GM18520 (cell line): ENCODE measurements around the gene FEM1C.

Source experiments
- ATAC-seq: cut with Tn5 transposase; IDR thresholded peaks from one replicate; pipeline ENCODE4 v1.9.1; 2021; ENCODE audit not compliant: unreplicated experiment

Gene FEM1C

GRCh38 chr5:115544436-115545350 is at the start of gene FEM1C:
TSS of gene FEM1C (minus strand) at chr5:115544775. CDS start at chr5:115543493, 1,282 bp downstream.
- ATAC-seq = peak; percentile 96

GRCh38 chr5:115589043-115589442 is 44.5 kb upstream of the FEM1C start:
- ATAC-seq = no peak

- no peak for ATAC-seq
Measured at GRCh38 chr5:115588640-115589039, 44.1 kb upstream of the FEM1C start.

- ATAC-seq = no peak
Measured at GRCh38 chr5:115586525-115587146, 42.1 kb upstream of the FEM1C start.

- no peak for ATAC-seq
Measured at GRCh38 chr5:115585265-115585664, 40.7 kb upstream of the FEM1C start.

- ATAC-seq = no peak
Measured at GRCh38 chr5:115584501-115584900, 39.9 kb upstream of the FEM1C start.

GRCh38 chr5:115583474-115583873 is 38.9 kb upstream of the FEM1C start:
- ATAC-seq = no peak

GRCh38 chr5:115580941-115581340 is 36.4 kb upstream of the FEM1C start:
- ATAC-seq = no peak

GRCh38 chr5:115579747-115580173 is 35.2 kb upstream of the FEM1C start:
- ATAC-seq = peak; percentile 54

- no peak for ATAC-seq
Measured at GRCh38 chr5:115579216-115579615, 34.6 kb upstream of the FEM1C start.

- ATAC-seq = peak; percentile 22
Measured at GRCh38 chr5:115578657-115579056, 34.1 kb upstream of the FEM1C start.

- peak; percentile 18 for ATAC-seq
Measured at GRCh38 chr5:115577741-115578140, 33.2 kb upstream of the FEM1C start.

GRCh38 chr5:115577329-115577728 is 32.8 kb upstream of the FEM1C start:
- ATAC-seq = no peak

GRCh38 chr5:115575167-115576070 is 30.8 kb upstream of the FEM1C start:
- peak; percentile 37 for ATAC-seq

GRCh38 chr5:115573133-115573532 is 28.6 kb upstream of the FEM1C start:
- no peak for ATAC-seq

GRCh38 chr5:115571441-115571878 is 26.9 kb upstream of the FEM1C start:
- no peak for ATAC-seq

- ATAC-seq = no peak
Measured at GRCh38 chr5:115568668-115569067, 24.1 kb upstream of the FEM1C start.

- no peak for ATAC-seq
Measured at GRCh38 chr5:115565233-115565632, 20.7 kb upstream of the FEM1C start.

- no peak for ATAC-seq
Measured at GRCh38 chr5:115561176-115561575, 16.6 kb upstream of the FEM1C start.

GRCh38 chr5:115559524-115559923 is 14.9 kb upstream of the FEM1C start:
- ATAC-seq = no peak

GRCh38 chr5:115558388-115558956 is 13.9 kb upstream of the FEM1C start:
- no peak for ATAC-seq
